Effector memory CD4-positive, alpha-beta T cell (primary cell): ENCODE measurements around the gene CHID1.

Experiments used
- DNase-seq, 3 donors: peaks; one replicate each; pipeline ENCODE4 v3.0.0-alpha.2; 2020
- H3K27ac ChIP-seq: 2 replicates; pipeline ENCODE4 v1.7.0; 2013; ENCODE audit warnings: mild to moderate bottlenecking, low read length, moderate library complexity; ENCODE audit not compliant: insufficient read depth, poor library complexity, severe bottlenecking
- H3K27me3 ChIP-seq: replicated peaks from 2 replicates; pipeline ENCODE4 v1.7.0; 2013; ENCODE audit warnings: mild to moderate bottlenecking, low read length; ENCODE audit not compliant: insufficient read depth, control insufficient read depth, poor library complexity, severe bottlenecking
- H3K36me3 ChIP-seq: 2 replicates; pipeline ENCODE4 v1.7.0; 2013; ENCODE audit warnings: mild to moderate bottlenecking, low read length, moderate library complexity; ENCODE audit not compliant: control insufficient read depth, insufficient read depth
- H3K4me1 ChIP-seq: 2 replicates; pipeline ENCODE4 v1.7.0; 2013; ENCODE audit warnings: low read length, mild to moderate bottlenecking; ENCODE audit not compliant: control insufficient read depth, insufficient read depth, poor library complexity, severe bottlenecking
- H3K4me3 ChIP-seq: 2 replicates; pipeline ENCODE4 v1.7.0; 2013; ENCODE audit warnings: low read length, low read depth, mild to moderate bottlenecking; ENCODE audit not compliant: insufficient read depth, poor library complexity, severe bottlenecking
- H3K9me3 ChIP-seq: 2 replicates; pipeline ENCODE4 v1.7.0; 2013; ENCODE audit warnings: mild to moderate bottlenecking, low read length, moderate library complexity; ENCODE audit not compliant: control insufficient read depth

Gene CHID1

GRCh38 chr11:933142-933851 lies 22.7 kb upstream of the CHID1 start:
- H3K27ac ChIP-seq = no peak overlapping the region
- no peaks in the 10 kb centered on the region for H3K9me3 ChIP-seq
- H3K36me3 ChIP-seq = no peaks in the 10 kb centered on the region
- no peak for DNase-seq
- H3K27me3 ChIP-seq = no peaks in the 10 kb centered on the region
- peaks cover 19% of the 10 kb centered on the region for H3K4me1 ChIP-seq
- no peak overlapping the region for H3K4me3 ChIP-seq

DNA sequence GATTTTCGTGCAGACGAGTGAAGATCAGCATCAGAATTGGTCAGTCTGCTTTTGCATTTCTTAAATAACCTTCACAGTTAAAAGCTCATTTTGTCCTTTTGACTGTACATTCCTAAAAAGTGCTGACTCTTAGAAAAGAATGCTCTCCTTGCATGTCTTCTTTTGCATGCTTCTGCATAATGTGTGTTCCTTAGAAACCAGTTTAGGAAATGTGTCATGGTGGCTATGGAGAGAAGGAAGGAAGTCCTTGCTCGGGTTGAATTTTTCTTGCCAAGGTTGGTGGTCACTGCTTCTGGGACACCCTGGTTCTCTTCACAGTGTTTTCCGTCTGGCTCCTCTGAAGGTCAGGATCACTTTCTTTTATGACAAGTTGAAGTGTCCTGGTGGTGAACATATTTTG lies 21.8 kb upstream of the CHID1 start:
- Histone ChIP-seq H3K27ac (no peak overlapping the region), H3K9me3 (no peaks in the 10 kb centered on the region), H3K27me3 (no peaks in the 10 kb centered on the region), H3K4me1 (peaks cover 27% of the 10 kb centered on the region), H3K36me3 (no peaks in the 10 kb centered on the region), H3K4me3 (no peak overlapping the region)
- DNase-seq = no peak

DNA sequence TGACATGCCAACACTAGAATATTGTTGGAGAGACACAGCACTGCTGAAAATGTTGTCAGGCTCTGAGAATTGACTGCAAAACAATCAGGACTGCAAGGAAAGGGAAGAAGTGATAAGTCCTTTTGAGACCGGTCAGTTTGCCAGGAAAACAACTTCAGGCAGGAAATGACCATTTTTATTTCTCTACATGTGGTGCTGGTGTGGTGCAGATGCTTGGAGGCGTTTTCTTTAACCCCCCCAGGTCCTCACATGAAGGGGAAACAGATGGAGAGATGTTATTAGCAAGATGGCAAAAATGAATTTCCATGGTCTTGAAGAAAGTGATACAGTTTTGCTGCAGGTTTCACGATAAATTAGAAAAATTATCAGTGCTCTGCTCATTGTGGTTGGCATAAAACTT lies 20.8 kb upstream of the CHID1 start:
- no peak for DNase-seq
- Histone ChIP-seq H3K4me1 (peaks cover 34% of the 10 kb centered on the region), H3K9me3 (no peaks in the 10 kb centered on the region), H3K4me3 (no peak overlapping the region), H3K27ac (no peak overlapping the region), H3K27me3 (no peaks in the 10 kb centered on the region), H3K36me3 (no peaks in the 10 kb centered on the region)

GRCh38 chr11:929405-929804 lies 18.8 kb upstream of the CHID1 start:
- no peaks in the 10 kb centered on the region for H3K27me3 ChIP-seq
- H3K9me3 ChIP-seq = no peaks in the 10 kb centered on the region
- DNase-seq = no peak
- no peaks in the 10 kb centered on the region for H3K36me3 ChIP-seq
- no peak overlapping the region for H3K27ac ChIP-seq
- H3K4me1 ChIP-seq = peaks cover 34% of the 10 kb centered on the region
- H3K4me3 ChIP-seq = no peak overlapping the region

DNA sequence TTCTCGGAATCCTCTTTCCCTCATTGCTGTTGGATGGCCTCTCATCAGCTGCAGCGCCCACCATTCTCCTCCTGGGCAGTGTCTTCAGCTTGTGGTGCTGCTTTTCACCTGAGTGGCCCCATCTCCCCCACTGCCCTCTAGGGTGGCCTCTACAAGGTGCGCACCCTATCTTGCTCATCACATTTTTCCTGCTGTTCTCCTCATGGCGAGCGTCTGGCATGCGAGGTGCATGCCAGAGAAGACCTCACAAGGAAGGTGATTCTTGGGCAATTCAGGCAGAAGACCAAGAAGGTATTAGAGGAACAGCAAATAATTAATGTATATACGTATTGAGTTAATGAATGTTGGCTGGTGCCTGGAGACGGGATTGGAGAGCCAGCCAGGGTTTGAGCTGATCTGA lies 18.2 kb upstream of the CHID1 start:
- no peaks in the 10 kb centered on the region for H3K9me3 ChIP-seq
- peaks cover 34% of the 10 kb centered on the region for H3K4me1 ChIP-seq
- DNase-seq = no peak
- H3K36me3 ChIP-seq = no peaks in the 10 kb centered on the region
- peak overlapping the region; percentile 35 for H3K27ac ChIP-seq
- no peaks in the 10 kb centered on the region for H3K27me3 ChIP-seq
- H3K4me3 ChIP-seq = no peak overlapping the region

- H3K9me3 ChIP-seq = no peaks in the 10 kb centered on the region
- H3K4me3 ChIP-seq = peak overlapping the region; percentile 19
- peak; percentile 25 to 35 (median 30) for DNase-seq
- H3K4me1 ChIP-seq = peaks cover 34% of the 10 kb centered on the region
- H3K27ac ChIP-seq = peak overlapping the region; percentile 35
- H3K36me3 ChIP-seq = no peaks in the 10 kb centered on the region
- H3K27me3 ChIP-seq = no peaks in the 10 kb centered on the region
Measured at GRCh38 chr11:927871-928270, 17.3 kb upstream of the CHID1 start.

DNA sequence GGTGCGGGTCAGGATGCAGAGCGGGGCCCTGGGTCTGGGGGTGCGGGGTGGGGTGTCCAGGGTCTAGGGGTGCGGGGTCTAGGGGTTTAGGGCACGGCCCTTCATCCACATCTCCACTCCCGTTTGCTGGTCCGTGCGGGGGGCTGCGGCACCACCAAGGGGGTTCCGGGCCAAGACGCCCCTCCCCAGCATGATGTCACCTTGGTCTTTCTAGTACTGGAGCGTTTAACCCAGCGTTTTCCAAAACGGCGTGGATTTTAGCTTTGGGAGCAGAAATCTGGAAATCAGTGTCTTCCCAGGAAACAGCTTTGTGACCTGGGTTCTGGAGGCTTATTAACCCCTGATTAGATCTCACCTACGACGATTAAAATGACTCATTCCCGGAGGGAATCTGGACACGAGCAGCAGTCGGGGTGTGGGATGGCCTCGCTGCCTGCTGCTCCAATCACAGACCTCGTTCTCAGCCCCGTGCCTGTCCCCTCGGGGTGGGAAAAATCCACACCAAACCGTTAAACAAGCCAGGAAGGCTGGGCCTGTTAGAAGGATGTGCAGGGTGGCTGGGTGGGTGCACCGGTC lies 15.8 kb upstream of the CHID1 start:
- Histone ChIP-seq H3K27ac (peak overlapping the region; percentile 69), H3K4me3 (peak overlapping the region; percentile 57), H3K27me3 (no peaks in the 10 kb centered on the region), H3K36me3 (no peaks in the 10 kb centered on the region), H3K4me1 (peaks cover 33% of the 10 kb centered on the region), H3K9me3 (no peaks in the 10 kb centered on the region)
- no peak for DNase-seq

DNA sequence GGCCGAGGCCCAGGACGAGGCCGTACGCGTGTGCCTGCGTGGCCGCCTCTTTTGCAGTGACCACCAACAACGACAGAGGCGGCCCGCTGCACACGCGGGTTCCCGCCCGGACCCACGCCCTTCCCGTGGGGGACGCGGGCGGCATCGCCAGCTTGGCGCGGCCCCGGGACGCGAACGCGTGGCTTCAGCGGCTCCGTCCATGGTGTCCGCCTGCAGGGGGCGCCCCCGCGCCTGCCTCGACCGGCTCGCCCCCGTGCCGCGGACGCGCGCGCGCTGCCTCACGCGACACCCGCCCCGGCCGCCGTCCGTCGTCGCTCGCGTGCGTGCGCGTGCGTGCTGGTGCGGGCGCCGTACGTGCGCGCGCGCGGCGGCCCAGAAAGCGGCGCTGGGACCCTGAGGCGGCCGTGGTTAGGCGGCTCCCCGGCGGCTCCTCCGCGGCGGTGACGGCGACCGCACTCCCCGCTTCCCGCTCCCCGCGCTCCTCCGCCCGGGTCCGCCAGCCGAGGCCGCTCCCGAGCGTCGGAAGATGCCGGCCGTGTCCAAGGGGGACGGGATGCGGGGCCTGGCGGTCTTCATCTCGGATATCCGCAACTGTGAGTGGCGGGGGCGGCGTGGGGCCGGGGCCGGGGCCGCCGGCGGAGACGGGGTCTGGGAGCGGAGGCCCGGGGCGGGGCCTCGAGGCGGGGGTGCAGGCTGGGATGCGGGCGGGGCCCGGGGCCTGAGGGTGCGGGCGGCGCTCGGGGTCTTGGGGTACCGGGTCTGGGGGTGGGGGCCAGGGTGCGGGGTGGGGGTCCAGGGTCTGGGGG lies 15.1 kb upstream of the CHID1 start, which contains the start of gene AP2A2:
Gene AP2A2 (plus strand): TSS at position 375 of the 806 bp plus-strand sequence. CDS start 152 bp downstream, at position 527.
- peaks cover 31% of the 10 kb centered on the region for H3K4me1 ChIP-seq
- no peaks in the 10 kb centered on the region for H3K9me3 ChIP-seq
- H3K36me3 ChIP-seq = no peaks in the 10 kb centered on the region
- H3K27ac ChIP-seq = peak within 1 kb of the TSS; percentile 69
- no peaks in the 10 kb centered on the region for H3K27me3 ChIP-seq
- DNase-seq = peak; percentile 79 to 83 (median 82)
- H3K4me3 ChIP-seq = peak within 1 kb of the TSS; percentile 57

DNA sequence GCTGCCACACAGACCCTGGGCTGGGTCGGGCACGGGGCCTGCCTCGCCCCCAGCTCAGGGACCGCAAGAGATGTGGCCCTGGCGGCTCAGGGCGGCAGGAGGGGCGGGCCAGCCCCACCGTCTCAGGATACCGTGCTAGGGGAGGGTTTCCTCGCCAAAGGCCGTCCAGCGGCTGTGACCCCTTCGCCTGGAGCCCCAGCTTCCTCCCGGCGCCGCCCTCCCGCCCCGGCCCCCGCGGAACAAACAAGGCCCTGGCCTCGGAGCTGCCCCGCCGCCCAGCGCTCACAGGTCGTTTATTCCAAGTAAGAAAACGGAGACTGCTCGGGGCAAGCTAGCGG lies 14.5 kb upstream of the CHID1 start:
- no peak overlapping the region for H3K4me3 ChIP-seq
- no peaks in the 10 kb centered on the region for H3K36me3 ChIP-seq
- DNase-seq = no peak
- H3K27ac ChIP-seq = no peak overlapping the region
- peaks cover 31% of the 10 kb centered on the region for H3K4me1 ChIP-seq
- no peaks in the 10 kb centered on the region for H3K9me3 ChIP-seq
- no peaks in the 10 kb centered on the region for H3K27me3 ChIP-seq
